COLO668 (cell line): Measurements from ENCODE around the gene ZDHHC1.

Source experiments
- DNase-seq: peaks from one replicate; lab custom pipeline; 2025; ENCODE audit not compliant: unreplicated experiment; lab: John Stamatoyannopoulos, UW

The ZDHHC1 gene

DNA sequence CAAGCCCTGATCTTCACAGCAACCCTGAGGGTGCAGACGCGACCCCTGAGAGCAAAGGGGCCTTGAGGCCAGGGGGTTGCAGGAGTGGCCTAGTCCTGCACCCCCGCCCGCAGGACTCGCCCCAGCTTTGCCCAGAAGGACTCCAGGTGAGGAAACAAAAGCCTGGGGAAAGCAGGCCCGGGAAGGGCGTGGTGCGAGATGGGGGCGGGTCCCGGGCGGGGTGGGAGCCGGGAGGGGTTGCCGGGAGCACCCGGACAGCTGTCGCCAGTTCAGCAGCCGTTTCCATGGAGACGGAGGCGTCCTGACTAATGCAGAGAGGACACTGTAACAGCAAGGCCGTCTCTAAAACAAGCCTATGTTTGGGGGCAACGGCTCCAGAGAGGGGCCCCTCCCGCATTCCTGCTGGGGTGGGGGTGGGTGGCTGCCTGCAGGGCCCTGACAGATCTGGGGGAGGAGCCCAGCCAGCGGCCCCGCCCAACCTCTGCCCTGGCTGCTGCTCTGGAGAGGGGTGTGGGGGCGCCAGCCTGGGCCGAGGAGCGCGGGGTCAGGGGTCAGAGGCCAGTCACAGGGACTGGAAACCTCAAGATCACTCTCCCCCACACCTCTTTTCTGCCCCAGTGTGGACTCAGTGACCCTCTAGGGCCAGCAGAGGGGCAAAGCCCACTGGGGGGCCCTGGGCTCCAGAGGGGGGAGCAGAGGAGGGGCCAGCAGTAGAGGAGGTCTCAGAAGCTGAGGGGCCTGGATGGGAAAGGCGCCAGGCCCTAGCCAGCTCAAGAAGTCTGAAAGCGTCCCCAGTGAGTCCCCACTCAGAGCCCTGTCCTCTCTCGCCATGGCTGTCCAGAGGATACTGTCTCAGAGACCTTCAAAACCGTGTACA lies 19.9 kb downstream of the ZDHHC1 start:
- DNase-seq, result peak; percentile 97

DNA sequence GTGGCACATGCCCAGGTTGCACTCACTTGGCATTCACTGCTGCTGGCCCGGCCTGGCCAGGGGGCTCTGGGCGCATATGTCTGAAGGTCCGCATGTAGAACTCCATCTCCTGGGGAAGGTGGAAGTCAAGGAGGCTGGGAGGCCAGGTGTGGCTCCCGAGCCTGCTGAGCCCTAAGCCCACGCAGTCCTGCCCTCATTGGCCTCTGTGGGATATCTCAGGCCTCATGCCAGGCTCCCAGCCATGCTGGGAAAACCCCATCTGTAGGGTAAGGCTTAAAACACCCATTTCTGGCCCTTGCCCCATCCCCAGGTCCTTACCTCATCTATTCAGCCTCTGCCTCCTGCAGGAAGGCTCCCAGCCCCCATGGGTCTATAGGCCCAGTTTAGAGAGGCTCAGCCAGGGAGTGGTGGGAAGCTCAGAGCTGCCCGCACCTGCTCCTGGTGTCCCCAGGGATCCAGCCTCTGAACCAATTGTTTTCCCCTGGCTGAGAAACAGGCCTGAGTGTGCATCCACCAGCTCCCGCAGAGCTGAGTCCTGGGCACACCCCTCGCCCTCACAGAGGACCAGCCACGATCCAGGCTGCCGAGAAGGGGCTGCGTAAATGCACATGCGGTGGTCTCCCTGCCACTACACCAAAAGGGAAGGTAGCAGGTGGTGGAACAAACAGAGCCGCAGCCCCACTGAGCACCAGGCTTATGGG lies 20.7 kb downstream of the ZDHHC1 start:
- DNase-seq, result peak; percentile 91

DNA sequence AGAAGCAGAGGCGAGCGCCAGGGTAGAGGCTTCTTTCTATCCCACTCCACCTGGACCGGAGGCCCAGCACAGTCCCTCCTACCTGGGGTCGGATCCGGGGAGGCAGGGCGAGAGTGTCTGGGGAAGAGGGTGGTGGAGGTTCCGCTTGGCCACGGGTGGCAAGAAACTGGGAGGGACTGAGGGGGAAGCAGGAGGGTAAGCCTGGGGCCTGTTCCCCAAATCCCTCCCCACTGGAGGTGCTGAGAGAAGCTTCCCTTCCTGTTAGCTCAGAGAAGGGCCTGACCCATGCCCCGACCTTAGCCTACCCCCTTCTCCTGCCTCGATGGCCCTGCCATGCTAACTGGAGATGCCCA lies 21.2 kb downstream of the ZDHHC1 start:
- no peak for DNase-seq

DNA sequence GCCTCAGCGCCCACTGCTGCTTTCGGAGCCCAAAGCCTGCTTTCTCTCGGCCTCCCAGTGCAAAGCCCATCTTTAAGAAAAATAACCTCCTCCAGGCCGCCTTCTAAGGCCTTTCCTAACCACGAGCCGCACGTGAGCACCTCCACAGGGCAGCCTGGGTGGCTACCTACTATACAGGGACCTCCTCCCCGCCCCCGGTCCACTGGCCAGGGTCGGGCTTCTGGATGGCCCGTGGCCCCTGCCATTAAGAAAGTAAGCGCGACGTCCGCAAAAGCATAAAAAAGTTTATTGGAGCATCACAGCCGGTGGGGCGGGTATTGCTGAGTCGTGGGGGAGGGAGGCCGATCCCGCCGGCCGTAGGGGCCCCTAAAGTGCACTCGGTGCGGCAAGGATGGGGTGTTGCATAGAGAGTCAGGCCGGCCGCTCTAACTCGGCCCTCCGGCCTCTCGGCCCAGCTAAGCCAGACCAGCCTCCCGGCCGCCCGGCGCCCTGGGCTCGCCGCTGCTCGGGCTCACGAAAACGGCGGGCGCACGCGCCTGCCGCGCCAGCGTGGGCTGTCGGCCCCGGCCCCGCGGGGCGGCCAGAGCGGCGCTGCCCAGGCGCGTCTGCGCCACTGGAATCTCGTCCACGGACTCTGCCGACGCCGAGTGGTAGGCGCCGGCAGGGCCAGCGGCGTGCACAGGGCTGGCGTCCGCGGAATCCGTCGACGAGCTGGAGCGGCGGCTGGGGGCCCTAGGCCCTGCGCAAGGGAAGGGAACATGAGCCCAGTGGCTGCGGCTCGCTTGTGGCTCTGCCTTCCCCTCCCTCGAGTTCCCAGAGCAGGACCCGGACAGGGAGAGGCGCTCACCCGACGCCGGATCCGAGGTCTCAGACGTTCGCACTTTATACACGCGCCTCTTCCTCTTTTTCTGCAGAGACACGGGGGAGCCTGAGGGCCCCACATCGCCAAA lies 21.8 kb downstream of the ZDHHC1 start:
- DNase-seq, result no peak

DNA sequence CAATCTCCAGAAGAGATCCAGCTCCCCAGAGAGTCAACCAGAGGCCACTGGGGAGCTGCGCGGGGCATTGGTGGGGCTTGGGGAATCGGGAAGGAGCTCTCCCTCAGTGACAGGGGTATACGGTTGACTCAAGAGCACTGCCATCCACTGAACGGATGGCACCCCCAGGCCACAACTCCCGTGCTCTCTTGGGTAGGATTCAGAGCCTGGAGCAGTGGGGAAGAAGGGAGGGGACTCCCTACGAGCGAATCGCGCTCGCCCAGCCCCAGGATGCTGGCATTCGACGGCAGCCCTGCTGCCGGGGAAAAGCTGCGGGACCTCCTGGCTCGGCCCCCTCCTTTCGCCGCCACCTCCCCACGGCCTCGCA lies 22.5 kb downstream of the ZDHHC1 start:
- peak; percentile 43 for DNase-seq

DNA sequence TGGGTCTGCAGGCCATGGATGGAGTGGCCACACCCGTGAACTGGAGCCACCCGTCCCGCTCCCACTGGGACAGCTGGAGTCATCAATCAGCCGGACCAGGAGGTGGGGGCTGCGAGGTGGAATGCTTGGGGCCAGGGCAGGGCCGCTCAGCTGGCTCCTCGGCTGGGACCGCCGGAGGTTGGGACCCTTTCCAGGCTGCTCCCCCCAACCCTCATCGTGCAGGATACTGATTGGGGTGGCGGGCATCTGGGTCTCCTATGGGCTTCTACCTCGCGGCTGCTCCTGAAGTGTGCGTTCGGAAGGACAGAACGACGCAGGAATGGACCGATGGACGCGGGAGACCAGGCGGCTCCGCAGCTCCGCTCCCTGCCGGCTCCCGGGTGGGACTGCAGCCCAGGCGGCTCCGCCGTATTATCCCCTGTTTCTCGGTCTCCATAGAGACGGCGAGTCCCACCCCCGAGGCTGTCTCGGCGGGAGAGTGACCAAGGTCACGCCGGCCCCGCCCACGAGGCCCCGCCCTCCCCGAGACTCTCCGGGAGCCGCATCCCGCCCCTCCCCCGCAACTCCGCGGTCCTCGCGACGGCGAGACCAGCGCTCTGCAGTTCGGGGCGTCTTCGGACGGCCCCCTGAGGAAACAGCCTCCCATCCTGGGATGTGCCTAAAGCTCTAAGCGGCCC lies 23.0 kb downstream of the ZDHHC1 start, which contains the start of gene TPPP3:
Gene TPPP3, minus strand, starts transcription at position 388 of the 677 bp plus-strand sequence. CDS start 2,387 bp downstream, outside the sequence.
- DNase-seq, result peak; percentile 91

DNA sequence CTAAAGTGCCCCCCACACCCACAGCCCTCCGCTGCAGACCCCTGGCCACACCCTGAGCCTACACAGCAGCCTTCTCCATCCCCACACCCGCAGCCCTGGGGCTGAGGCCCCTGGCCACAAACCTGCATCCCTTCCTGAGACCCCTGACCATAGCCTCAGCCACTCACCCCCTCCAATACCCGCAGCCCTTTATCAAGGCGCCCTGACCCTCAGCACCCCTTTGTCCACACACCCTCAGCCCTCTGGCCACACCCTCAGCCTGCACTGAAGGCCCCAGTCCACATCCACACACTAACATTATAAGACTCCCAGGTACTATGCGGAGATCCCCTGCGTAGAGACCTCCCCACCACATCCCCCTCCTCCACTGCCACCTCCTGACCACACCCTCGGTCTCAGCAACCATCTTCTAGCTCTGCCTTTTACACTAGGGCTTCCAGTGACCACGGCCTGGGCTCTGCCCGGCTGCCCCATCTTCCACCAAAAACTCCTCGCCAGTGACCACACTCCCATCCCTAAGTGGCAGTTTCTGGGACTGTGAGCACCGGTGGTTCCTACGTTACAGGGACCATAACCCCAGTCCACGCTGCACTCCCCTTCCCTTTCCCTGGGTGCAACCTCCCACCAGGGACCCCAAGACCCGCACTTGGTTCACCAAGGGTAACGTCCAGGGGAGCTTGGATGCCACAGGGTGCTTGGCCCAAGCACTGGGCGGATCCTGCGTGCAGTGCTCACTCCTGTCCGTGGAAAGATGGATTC lies 23.8 kb downstream of the ZDHHC1 start:
- DNase-seq, result no peak

DNA sequence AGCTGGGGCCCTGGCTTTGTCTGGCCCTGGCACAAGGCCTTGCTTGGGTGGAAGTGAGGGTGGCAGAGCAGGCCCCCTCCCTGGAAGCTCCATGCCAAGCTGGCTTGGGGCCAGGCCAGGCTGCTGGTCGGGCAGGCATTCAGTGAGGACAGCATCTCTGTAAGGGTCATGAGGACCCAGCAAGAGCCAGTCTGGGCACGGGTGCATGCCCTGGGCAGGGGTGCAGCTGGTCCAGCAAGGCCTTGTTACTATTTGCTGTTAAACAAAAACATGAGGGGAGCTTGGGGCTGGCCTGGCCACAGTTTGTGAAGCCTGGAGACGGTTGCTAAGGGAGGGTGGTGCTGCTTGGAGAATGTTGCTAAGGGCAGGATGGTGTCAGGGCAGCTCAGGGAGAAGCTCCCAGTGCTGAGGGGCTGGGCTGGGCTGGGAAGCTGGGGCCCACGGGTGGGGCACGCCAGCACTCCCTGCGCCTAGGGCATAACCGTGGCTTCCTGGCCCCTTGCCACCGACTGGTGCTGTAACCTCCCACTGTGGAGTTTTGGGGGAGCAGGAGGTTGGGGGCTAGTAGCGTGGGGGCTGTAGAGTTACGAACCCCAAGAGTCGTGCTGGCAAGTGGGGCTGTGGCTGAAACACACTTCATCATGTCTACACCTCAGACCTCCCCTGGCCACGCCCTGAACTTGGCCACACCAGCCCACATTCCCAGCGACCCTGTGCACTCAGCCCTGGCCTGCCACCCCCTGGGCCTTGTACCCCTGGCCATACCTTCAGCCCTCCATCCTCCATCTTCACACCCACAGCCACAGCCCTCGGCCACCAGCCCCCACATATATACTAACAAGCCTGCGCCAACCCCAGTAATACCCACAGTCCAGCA lies 24.6 kb downstream of the ZDHHC1 start:
- peak; percentile 83 for DNase-seq

DNA sequence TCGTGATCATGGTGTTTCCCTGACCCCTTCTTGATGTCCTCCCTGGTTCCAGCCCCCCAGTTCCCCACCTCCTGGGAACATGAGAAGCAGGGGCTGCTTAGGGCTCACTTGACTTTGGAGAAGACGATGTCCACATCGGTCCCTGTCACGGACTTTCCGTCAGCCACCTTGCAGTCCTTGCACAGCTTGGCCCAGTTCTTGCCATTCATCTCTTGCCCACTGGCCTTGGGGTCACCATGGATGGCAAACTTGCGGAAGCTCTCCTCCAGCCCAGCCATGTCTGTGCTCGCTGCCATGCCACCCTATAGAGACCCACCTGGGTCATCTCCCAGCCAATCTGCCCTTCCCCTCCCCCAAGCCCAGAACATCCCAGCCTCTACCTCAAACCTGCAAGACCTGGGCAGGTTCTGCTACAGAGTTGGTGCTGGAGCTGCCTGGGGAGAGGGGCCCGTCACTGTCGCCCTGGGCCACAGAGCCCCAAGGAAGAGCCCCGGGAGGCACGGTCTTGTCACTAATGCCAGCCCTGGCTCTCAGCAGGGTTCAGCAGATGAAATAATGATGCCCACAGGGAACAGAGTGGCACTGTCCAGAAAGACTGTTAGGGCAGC lies 25.4 kb downstream of the ZDHHC1 start:
- DNase-seq, result no peak

DNA sequence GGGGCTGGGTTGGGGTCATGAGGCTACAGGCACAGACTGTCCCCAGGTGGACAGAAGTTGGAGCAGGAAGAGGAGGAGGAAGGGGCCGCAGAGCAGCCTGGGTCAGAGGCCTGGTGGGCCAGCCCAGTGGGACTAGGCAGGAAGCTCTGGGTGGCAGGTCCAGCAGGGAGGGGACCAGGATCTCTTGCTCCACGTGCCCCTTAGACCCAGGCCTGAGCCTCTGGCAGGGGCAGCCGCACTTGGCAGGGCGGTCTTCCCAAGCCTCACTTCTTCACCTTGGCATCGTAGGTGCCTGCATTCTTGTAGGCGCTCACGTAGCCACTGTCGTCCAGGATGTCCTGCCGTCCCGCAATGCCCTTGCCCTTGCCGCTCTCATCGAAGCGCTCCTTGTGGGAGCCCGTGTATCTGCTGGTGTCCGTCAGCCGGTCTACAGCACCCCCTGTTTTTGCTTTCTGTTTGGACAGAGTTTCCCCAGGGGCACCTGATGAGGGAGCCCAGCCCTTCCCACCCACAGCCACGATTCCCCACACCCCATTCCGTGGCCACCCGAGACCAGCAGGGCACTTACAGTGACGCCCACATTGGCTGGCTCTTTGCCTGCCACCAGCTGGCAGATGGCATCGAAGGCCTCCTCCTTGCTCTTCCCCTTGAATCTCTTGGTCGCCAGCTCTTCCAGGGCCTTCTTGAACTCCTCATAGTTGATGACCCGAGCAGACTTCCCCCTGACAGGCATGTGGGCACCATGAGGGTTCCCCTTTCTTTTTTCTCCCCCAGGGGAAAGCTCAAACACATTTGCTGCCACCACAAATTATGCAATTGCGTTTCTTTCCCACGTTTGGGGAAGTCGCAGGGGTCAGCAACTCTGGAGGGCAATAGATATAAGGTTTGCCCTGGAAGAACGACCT lies 26.1 kb downstream of the ZDHHC1 start:
- DNase-seq, result no peak

DNA sequence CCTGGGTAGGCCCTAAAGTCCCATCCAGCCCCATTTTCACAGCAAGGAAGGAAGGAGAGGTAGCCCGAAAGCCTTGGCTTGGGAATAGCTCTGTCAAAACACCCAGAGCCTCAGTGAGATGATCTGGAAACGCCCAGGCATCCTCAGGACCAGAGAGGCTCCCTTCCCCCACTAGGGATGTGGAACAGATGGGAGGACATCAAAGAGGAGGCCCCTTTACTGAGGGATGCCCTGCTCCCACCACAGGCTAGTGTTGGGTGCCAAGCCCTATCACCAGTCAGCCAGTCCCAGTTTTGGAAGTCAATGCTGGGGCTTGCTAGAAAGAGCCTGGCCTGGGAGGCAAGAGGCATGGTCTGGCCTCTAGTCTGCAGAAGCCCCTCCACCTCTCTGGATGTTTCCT lies 27.7 kb downstream of the ZDHHC1 start:
- DNase-seq, result no peak

DNA sequence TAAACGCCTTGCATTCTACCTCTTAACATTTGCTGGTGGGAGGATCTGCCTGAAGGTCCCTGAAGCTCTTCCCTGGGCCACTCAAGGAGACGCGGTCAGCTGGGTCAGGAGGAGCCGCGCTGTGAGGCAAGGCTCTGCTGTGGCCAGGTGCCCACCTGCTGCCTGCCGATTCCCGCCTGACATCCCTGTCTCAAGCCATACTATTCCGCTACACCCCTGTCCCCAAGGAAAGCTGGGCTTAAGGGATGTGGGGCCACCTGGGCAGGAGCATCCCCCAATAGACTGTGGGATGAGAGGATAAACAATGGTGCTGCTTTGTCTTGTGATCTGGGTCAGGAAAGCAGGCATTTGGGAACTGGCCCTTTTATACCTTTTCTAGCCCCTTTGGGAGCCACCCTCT lies 28.1 kb downstream of the ZDHHC1 start:
- no peak for DNase-seq

DNA sequence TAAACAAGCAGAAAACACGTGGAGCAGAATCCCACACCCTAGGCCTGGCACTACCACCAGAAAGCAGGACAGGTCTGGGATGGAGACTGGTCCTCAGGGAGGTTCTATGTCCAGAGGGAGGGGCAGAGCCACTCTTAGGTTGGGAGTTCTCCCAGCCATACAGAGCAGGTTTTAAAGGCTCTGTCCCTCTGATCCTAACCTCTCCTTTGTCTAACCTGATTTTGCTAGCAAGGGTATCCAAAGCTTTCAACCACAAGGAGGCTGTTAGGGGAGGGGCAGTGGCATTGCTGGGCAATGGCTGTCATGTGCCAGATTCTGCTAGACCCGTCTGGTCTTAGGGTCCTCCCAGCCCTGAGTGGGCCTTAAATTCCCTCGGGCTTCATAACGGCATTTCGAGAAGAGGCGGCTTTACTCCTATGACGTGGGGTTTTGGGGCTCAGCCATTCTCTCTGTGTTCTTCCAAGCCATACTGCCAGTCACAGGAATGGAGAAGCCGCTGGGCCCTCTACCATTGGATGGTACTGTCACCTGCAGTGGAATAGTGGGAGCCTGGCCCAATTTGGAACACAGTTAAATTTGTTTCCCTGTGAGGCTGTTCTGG lies 28.7 kb downstream of the ZDHHC1 start:
- DNase-seq, result no peak

DNA sequence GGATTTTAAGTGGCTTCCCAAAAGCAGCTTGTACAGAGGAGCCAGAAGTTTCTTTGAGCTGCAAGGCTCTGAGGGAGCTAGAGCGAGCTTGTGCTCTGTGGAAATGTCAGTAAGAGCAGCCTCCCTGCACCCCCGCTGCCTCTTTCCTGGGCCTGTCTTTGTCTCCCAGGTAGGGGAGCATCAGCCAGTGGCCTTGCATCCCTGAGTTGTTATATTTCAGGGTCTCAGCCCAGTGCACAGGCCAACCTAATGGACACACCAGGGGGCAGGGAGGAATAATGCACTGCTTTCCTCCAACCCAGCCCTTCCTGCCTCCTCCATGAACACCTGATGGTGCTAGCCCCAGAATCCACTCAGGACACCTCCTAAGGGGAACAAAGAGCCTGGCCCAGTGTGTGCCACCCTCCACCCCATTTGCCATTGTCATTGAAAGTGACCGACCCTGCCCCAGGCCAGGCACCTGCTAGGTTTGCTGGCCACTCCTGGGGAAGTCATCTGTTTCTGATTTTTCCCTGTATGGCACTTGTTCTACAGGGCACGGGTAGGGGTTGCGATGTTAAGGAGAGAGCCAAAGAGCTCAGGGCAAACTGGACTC lies 29.3 kb downstream of the ZDHHC1 start:
- DNase-seq, result no peak

DNA sequence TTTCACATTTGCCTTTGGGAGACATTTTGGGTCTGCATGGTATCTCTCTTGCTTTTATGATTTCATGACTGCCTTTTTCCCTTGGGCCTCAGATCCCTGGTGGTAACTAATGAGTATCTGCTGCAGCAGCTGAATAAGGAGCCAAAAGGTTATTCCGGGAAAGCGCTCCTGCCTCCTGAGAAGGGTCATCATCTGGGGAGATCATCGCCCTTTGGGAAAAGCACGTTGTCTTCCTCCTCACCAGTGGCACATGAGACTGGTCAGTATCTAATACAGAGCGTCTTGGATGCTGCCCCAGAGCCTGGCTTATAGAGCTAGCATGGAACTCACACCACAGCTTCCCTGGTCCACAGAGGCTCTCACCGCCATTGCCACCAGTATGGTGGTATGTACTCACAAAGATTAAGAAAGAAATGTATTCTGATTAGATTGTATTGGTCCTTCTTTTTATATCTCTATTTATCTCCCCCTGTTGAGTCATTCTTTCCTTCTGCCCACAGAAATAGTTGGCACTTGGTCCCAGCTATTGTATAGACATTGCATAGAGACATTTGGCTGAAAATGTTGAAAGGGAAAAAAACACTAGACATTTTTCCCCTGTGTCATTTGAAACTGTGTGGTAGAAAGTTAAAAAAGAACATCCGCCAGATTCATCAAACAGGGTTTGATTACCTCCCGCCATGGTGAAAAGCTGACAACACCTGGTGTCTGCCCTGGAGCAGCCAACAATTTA lies 31.3 kb downstream of the ZDHHC1 start:
- DNase-seq, result no peak

DNA sequence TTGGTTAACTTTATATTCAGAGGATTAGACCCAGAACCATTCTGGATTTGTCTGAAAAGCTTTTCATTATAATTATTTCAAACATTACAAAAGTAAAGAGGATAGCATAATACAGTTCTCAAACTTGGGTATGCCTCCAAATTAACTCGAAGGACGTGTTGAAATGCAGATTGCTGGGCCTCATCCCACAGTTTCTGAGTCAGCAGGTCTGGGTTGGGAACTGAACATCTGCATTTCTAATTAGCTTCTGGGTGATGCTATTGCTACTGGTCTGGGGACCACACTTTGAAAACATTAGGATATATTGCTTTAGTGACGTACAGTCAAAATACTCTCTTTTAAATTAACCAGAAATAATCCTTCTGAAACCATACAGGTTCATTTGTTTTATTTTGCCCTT lies 33.0 kb downstream of the ZDHHC1 start:
- DNase-seq, result no peak
